NCI-H2196 (cell line): ENCODE data around the gene SLC4A2.

Experiments used
- DNase-seq: peaks from one replicate; lab custom pipeline; 2025; ENCODE audit not compliant: unreplicated experiment; lab: John Stamatoyannopoulos, UW

Gene SLC4A2

DNA sequence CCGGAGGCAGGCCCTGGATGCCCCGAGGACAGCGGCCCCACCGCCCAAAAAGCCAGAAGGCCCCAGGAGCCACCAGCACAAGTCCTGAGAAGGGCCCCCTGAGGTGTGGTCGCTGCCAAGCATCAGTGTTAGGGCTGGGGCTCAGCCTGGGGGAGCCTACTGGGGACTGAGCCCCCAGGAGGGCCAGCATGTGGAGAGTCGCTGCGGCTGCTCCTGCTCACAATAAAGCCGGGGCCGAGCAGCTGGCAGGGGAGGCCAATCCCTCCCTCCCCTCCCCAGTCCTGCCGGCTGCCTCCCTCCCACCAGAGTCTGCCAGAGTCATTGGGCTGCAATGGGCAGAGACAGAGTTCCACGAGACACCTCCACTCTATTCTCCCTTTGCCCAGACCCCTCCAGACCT, 14.1 kb upstream of the SLC4A2 start:
- DNase-seq = no peak

DNA sequence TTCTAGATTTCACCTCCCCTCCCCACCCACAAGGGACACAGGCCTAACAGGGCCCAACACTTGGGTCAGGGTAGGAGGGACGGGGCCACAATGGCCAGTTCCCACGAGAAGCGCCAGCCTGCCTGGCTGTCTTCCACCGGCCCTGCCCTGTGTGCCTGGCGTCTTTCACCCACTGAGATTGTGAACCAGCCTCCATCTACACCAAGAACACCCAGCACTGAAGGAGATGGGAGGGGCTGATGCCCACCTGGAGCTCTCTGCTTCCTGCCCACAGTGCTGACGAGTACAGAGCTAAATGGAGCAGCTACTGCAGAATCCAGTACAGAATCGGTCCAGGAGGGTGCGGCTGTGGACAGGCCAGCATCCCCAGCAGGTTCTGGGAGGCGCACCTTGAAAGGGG, 13.4 kb upstream of the SLC4A2 start:
- no peak for DNase-seq

- DNase-seq = no peak
These were observed 12.5 kb upstream of the SLC4A2 start for GRCh38 chr7:151046603-151047573.

GRCh38 chr7:151047976-151048815, 11.2 kb upstream of the SLC4A2 start, which contains the start of gene ASIC3:
TSS of gene ASIC3 (plus strand) at chr7:151048531. CDS start at chr7:151048886, 355 bp downstream.
- DNase-seq = no peak

DNA sequence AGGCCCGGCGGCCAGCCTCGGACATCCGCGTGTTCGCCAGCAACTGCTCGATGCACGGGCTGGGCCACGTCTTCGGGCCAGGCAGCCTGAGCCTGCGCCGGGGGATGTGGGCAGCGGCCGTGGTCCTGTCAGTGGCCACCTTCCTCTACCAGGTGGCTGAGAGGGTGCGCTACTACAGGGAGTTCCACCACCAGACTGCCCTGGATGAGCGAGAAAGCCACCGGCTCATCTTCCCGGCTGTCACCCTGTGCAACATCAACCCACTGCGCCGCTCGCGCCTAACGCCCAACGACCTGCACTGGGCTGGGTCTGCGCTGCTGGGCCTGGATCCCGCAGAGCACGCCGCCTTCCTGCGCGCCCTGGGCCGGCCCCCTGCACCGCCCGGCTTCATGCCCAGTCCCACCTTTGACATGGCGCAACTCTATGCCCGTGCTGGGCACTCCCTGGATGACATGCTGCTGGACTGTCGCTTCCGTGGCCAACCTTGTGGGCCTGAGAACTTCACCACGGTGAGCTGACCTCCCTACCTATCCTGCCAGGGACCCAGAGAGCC, 10.4 kb upstream of the SLC4A2 start:
- DNase-seq = no peak

GRCh38 chr7:151051108-151051507, 8.3 kb upstream of the SLC4A2 start:
- DNase-seq = no peak

GRCh38 chr7:151053096-151053495, 6.3 kb upstream of the SLC4A2 start:
- DNase-seq = no peak

- no peak for DNase-seq
These were observed 5.6 kb upstream of the SLC4A2 start for GRCh38 chr7:151053751-151054150.

DNA sequence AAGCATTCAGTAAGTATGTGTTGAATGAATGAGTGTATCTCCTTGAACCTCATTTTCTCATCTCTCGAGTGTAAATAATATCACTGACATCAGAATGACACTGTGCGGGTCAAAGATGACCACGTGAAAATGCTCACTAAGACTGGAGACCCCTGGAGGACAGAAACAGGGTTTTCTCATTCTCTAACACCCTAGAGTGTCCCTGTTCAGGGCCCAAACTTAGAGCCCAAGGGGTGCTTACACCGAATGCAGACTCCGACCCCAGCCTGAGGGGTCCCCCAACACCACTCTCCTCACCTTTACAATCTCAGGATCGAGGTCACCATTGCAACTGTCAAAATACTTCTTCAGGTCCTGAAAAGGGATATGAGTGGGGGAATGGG, 3.1 kb upstream of the SLC4A2 start:
- DNase-seq = no peak

GRCh38 chr7:151056666-151057505, 2.5 kb upstream of the SLC4A2 start:
- no peak for DNase-seq

GRCh38 chr7:151057506-151057988, 1.8 kb upstream of the SLC4A2 start, which contains the start of gene CDK5:
TSS of gene CDK5 (minus strand) at chr7:151057897. CDS start at chr7:151057848, 49 bp downstream.
- DNase-seq = no peak

GRCh38 chr7:151057989-151058780, 1.2 kb upstream of the SLC4A2 start:
- DNase-seq = peak; percentile 93

DNA sequence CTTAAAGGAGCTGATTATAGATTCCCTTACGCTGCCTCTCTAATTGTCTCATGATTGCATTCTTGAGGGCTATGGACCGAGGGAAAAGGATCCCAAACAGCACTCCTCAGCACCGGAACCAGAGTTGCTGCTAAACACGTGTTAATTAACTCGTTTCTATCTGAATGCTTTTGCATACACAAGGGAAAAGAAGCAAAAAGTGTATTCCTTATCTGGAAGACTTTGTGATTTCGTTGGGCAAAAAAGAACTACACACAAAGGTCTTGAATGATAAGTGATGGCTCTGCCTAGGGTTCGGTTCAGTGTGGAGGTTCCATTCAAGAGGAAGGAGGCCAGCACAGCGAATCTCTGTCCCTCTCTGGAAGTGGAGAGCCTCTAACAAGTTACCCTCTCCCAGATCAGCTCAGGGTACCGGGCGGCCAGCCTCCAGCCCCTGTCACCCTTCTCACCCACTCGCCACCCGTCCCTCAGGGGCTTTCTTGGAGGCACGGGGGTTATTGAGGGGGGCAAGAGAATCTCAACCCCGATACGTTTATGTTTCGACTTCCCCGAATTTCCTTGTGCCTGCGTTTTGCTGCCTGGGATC, 515 bp upstream of the SLC4A2 start:
- DNase-seq = no peak

DNA sequence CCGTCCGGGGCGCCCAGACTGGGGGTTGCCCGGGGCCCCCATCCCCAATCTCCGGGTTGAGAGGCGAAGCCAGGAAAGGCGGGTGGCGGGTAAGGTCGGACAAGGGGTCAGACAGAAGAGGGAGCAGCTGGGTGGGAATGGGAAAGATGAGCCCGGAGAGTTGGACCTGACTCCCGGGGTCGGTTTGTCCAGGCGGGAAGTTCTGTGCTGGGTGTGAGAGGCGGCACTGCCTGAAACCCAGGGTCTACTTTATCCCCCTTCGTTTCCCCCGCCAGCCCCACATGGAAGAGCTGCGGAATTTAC, 675 bp downstream of the SLC4A2 start:
- DNase-seq = no peak

GRCh38 chr7:151060416-151061212, 1.2 kb downstream of the SLC4A2 start:
- DNase-seq = no peak

GRCh38 chr7:151061213-151062110, 2.1 kb downstream of the SLC4A2 start:
- DNase-seq = no peak

DNA sequence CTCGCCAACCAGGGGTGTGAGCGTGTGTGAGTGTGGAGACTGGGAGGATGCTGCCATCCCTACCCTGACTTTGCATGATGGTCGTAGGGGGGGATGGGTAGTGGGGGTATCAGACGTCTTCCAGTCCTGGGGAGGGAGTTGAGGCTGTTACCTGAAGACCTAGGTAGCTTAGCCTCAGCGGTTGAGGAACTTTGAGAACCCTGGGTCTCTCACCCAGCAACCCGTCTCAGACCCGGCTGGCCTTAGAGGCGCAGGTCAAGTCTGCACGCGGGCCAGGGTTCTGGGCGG, 2.7 kb downstream of the SLC4A2 start:
- DNase-seq = no peak
